ES-I3 (cell line): ENCODE results near the gene GPR55.

Experiments
- H3K36me3 ChIP-seq: 2 replicates; pipeline ENCODE4 v1.6.1; 2013; ENCODE audit warnings: mild to moderate bottlenecking, low read length, control low read depth, moderate library complexity; ENCODE audit not compliant: insufficient read depth
- H3K4me1 ChIP-seq: 2 replicates; pipeline ENCODE4 v1.6.1; 2013; ENCODE audit warnings: mild to moderate bottlenecking, control low read depth, low read length; ENCODE audit not compliant: insufficient read depth
- H3K9ac ChIP-seq: 2 replicates; pipeline ENCODE4 v1.6.1; 2013; ENCODE audit warnings: low read depth, mild to moderate bottlenecking, low read length, moderate library complexity
- H3K9me3 ChIP-seq: 2 replicates; pipeline ENCODE4 v1.6.1; 2013; ENCODE audit warnings: mild to moderate bottlenecking, low read length, moderate library complexity; ENCODE audit not compliant: control insufficient read depth, insufficient read depth

GPR55 gene

GRCh38 chr2:230886206-230886605 is 38.8 kb downstream of the GPR55 start:
- Histone ChIP-seq H3K9me3 (no peaks in the 10 kb centered on the region), H3K4me1 (peaks cover 14% of the 10 kb centered on the region), H3K9ac (no peak overlapping the region), H3K36me3 (no peaks in the 10 kb centered on the region)

DNA sequence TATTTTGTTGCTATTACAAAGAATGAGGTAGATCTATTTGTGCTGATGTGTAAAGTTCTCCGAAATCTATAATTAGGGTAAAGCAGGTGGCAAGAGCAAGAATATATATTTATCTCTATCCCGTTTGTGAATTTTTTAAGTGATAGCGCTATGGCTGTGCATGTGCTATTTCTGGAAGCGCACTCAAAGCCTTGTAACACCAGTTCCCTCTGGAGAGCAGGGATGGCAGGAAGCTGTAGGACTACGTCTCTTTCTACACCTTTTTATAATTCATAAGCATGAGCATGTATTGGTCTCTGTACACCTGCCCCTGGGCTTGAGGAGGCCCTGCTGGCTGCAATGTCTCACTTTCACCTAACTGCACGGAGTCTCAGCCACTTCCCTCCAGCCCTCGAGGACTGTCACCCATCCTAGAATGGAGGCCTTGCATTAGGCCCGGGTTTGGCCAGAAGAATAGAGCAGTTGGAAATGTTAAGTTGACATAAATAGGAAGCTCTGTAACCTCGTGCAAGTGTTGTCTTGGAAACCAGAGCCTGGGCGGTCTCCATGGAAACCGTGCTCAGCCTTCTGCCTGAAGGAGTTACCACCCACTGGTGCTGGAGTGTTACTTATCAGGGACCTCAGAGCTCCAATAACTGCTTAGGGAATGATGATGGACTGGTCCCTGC is 39.4 kb downstream of the GPR55 start:
- Histone ChIP-seq H3K9ac (no peak overlapping the region), H3K9me3 (no peaks in the 10 kb centered on the region), H3K4me1 (peaks cover 14% of the 10 kb centered on the region), H3K36me3 (no peaks in the 10 kb centered on the region)

GRCh38 chr2:230881840-230882239 is 43.2 kb downstream of the GPR55 start:
- H3K9ac ChIP-seq, result no peak overlapping the region
- no peaks in the 10 kb centered on the region for H3K9me3 ChIP-seq
- H3K4me1 ChIP-seq, result peaks cover 14% of the 10 kb centered on the region; the same call in 1 of the 2 replicates
- peaks cover 20% of the 10 kb centered on the region for H3K36me3 ChIP-seq

- no peaks in the 10 kb centered on the region for H3K9me3 ChIP-seq
- peaks cover 6% of the 10 kb centered on the region; the same call in 1 of the 2 replicates for H3K4me1 ChIP-seq
- no peak overlapping the region for H3K9ac ChIP-seq
- peaks cover 21% of the 10 kb centered on the region for H3K36me3 ChIP-seq
These were observed 45.2 kb downstream of the GPR55 start for GRCh38 chr2:230879891-230880290.

DNA sequence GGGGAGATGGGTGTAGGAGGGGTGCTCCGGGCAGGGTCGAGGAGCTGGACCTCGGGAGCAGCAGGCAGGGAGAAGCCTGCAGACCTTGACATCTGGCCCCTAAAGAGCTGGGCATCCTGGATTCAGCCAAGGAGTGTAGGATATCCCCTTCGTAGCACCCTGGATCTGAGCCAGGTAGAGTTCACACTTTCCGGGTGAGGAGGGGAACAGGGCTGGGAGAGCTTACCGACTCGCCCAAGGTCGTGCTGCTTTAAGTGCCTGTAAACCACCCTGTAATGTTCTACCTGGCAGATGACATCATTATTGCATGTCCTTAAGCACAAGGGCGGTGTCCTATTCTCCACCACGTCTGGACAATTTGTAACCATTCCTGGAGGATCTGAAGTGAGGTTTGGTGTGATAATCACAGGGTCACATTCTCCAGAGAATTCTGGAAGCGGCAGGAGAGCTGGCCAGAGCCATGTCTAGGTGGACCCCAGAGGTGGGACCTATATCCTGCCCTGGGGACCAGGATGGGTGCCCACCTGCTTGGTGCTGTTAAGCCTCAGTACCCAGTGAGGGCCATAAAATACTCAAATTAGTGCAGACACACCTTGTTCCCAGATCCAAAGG is 45.7 kb downstream of the GPR55 start:
- no peak overlapping the region for H3K9ac ChIP-seq
- H3K9me3 ChIP-seq, result no peaks in the 10 kb centered on the region
- H3K36me3 ChIP-seq, result peaks cover 26% of the 10 kb centered on the region
- H3K4me1 ChIP-seq, result peaks cover 6% of the 10 kb centered on the region; the same call in 1 of the 2 replicates

DNA sequence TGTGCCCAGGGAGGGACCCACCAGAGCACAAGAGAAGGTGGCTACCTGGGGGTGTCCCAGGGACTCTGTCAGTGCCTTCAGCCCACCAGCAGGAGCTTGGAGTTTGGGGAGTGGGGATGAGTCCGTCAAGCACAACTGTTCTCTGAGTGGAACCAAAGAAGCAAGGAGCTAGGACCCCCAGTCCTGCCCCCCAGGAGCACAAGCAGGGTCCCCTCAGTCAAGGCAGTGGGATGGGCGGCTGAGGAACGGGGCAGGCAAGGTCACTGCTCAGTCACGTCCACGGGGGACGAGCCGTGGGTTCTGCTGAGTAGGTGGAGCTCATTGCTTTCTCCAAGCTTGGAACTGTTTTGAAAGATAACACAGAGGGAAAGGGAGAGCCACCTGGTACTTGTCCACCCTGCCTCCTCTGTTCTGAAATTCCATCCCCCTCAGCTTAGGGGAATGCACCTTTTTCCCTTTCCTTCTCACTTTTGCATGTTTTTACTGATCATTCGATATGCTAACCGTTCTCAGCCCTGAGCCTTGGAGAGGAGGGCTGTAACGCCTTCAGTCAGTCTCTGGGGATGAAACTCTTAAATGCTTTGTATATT is 46.3 kb downstream of the GPR55 start:
- Histone ChIP-seq H3K9me3 (no peaks in the 10 kb centered on the region), H3K4me1 (peaks cover 6% of the 10 kb centered on the region; the same call in 1 of the 2 replicates), H3K9ac (no peak overlapping the region), H3K36me3 (peaks cover 28% of the 10 kb centered on the region)

GRCh38 chr2:230877759-230878598 is 47.1 kb downstream of the GPR55 start:
- H3K9ac ChIP-seq, result no peak overlapping the region
- peaks cover 28% of the 10 kb centered on the region for H3K36me3 ChIP-seq
- peaks cover 6% of the 10 kb centered on the region; the same call in 1 of the 2 replicates for H3K4me1 ChIP-seq
- H3K9me3 ChIP-seq, result no peaks in the 10 kb centered on the region

- peaks cover 9% of the 10 kb centered on the region; the same call in 1 of the 2 replicates for H3K4me1 ChIP-seq
- H3K9ac ChIP-seq, result no peak overlapping the region
- peaks cover 28% of the 10 kb centered on the region for H3K36me3 ChIP-seq
- H3K9me3 ChIP-seq, result no peaks in the 10 kb centered on the region
These were observed 47.8 kb downstream of the GPR55 start for GRCh38 chr2:230877116-230877758.

DNA sequence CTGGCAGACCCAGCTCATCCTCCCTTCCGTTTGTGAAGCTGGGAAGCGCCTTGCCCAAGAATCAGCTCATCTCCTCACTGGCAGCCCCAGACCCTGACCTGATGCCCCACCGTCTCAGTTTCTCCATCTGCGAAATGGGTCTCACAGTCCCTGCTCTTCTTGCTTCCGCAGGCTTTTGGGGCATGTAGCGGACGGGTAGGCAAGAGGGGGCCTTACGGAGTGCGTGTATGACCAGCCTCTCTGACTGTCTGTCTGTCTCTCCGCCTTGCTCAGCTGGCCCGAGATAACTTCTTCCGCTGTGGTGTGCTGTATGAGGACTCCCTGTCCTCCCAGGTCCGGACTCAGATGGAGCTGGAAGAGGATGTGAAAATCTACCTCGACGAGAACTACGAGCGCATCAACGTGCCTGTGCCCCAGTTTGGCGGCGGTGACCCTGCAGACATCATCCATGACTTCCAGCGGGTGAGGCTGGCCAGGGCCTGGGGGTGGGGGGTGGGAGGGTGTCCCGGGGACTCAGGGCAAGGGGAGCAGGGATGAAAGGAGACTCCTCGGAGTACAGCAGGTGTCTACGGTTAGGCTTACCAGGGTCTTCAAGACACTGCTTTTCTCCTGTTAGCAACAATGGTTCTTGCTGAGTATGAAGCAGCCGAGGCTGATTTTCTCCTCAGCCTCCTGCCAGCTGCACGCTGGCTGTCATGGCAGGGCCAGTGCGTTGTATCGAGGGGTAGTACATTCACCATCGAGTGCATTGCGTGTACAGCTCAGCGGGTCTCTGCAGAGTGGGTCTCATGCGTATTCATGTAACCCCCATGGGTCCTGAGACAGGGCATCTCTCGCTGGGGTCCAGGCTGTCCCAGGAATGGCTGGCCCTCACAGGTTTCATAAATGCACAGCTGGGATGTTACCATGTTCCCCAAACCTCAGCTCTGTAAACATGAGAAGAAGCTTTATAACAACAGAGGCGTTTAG is 49.4 kb downstream of the GPR55 start:
- H3K36me3 ChIP-seq, result peaks cover 28% of the 10 kb centered on the region
- peaks cover 19% of the 10 kb centered on the region for H3K4me1 ChIP-seq
- H3K9ac ChIP-seq, result no peak overlapping the region
- no peaks in the 10 kb centered on the region for H3K9me3 ChIP-seq

- H3K36me3 ChIP-seq, result peaks cover 25% of the 10 kb centered on the region
- H3K9me3 ChIP-seq, result no peaks in the 10 kb centered on the region
- no peak overlapping the region for H3K9ac ChIP-seq
- H3K4me1 ChIP-seq, result peaks cover 26% of the 10 kb centered on the region
These were observed 50.2 kb downstream of the GPR55 start for GRCh38 chr2:230874876-230875275.

- Histone ChIP-seq H3K9me3 (no peaks in the 10 kb centered on the region), H3K9ac (no peak overlapping the region), H3K4me1 (peaks cover 30% of the 10 kb centered on the region), H3K36me3 (peaks cover 21% of the 10 kb centered on the region)
These were observed 50.6 kb downstream of the GPR55 start for GRCh38 chr2:230874456-230874855.

DNA sequence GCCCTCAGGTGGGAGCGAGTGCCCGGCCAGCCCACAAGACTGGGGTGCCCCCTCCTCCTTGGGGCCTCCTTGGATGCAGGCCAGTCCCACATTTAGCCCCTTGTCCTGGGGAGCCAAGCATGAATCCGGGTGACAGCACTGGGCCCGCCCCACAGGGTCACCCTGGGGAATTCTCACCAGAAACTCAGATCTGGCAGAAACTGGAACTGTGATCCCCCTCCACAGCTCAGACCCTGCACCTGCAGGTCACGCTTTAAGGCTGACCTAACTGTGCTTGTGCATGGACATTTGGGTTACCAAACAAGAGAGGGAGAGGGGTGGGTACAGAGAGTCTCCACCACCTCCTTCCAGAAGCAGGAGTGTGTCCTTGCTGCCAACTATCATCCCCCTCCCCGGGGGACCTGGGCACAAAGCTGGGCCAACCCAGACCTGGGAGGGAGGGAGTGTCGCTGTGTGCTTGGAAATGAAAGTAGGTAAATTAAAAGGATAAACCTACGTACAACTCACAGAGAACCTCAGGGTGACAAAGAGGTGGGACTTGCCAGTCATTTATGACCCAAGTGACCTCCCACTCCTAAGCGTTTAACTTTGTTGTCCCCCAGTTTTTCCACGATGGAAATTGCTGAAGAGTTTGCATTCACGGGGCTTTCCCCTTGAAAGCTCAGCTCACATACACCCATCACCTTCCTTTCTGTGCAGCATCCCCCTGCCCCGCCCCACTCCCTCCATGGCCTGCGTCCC is 51.2 kb downstream of the GPR55 start:
- Histone ChIP-seq H3K4me1 (peaks cover 35% of the 10 kb centered on the region), H3K9me3 (no peaks in the 10 kb centered on the region), H3K36me3 (peaks cover 17% of the 10 kb centered on the region), H3K9ac (no peak overlapping the region)
